G401 (cell line): ENCODE data around the gene PPIF. TPM values are rescaled to one million over a fixed set of nuclear protein-coding genes. Genes with fewer than 3 reads are reported as not detected.
A peak's percentile ranks its signal among the peaks of the same experiment; 100 is the strongest.

Experiments
- DNase-seq: peaks from one replicate; pipeline ENCODE4 v3.0.0-alpha.2; 2015; ENCODE audit warnings: low spot score
- in situ Hi-C: cut with HindIII; loops from 2 replicates; pipeline ENCODE4 v1.10.0; 2016; ENCODE audit warnings: low sequenced_read_pairs, mixed read lengths
- total RNA-seq: library from RNA; depleted of rRNA; stranded (reverse); fragments of >200 nt; shearing (Covaris generic); gene quantifications from 2 replicates; pipeline ENCODE4 v1.2.3, GENCODE V29; 2014

PPIF gene
- total RNA-seq, 1 experiment from 2014 or later = 58.4 TPM

GRCh38 chr10:79392020-79392398 is 44.7 kb downstream of the PPIF start:
- in situ Hi-C loops = no loop called here
- DNase-seq = no peak

GRCh38 chr10:79392506-79393176 is 45.4 kb downstream of the PPIF start:
- in situ Hi-C loops = no loop called here
- no peak for DNase-seq

- in situ Hi-C loops = no loop called here
- no peak for DNase-seq
Measured at GRCh38 chr10:79393221-79393923, 46.1 kb downstream of the PPIF start.

DNA sequence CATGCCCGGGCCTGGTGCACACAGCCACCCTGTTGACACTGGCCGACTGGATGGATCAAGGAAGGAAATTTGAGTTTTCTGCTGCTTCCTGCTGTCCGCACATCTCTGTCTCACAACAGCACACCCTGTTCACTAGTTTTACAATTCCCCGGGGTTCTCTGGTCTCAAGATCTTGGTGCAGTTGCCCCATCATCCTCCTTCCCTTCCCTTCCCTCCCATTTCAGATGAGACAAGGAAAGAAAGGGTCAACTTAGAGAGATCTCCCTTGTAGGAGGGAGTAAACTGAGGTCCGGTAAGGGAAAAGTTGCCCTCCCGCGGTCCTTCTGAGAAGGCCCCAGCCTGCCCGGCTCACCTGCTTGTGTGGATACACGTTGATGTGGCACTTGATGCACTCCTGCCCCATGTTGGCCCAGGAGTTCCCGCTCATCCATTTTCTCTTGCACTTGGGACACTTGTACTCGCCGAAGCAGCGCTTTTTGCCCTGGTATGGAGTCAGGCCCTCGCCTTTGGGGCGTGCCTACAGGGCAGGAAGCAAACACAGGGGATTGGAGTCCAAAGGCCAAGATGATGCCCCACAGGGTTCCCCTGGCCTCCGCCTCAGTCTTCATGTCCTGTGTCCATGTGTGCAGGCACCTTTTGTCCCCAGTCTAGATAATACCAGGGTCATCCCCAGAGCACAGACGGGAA is 46.8 kb downstream of the PPIF start:
- in situ Hi-C loops = no loop called here
- DNase-seq = no peak

- no peak for DNase-seq
- in situ Hi-C loops = no loop called here
Measured at GRCh38 chr10:79394664-79395063, 47.4 kb downstream of the PPIF start.

- DNase-seq = no peak
- in situ Hi-C loops = no loop called here
Measured at GRCh38 chr10:79396520-79396919, 49.3 kb downstream of the PPIF start.

DNA sequence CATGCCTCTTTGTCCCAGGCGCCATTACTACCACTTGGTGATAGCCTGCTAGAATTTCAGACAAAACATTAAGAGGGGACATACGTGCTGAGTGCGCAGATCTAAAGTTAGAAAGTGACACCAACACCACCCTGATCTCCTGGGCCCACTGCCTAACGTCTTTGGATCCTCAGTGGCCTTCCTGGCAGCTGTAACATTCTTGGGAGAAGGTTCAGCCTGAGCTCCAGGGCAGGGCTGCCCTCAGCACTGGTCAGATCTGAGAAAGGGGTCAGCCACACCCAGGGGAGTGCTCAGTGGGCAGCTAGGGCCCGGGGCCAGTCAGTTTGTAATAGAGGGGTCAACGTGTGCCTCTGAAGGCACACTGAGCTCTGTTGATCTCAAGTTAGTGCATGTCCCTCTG is 49.8 kb downstream of the PPIF start:
- in situ Hi-C loops = no loop called here
- DNase-seq = no peak

DNA sequence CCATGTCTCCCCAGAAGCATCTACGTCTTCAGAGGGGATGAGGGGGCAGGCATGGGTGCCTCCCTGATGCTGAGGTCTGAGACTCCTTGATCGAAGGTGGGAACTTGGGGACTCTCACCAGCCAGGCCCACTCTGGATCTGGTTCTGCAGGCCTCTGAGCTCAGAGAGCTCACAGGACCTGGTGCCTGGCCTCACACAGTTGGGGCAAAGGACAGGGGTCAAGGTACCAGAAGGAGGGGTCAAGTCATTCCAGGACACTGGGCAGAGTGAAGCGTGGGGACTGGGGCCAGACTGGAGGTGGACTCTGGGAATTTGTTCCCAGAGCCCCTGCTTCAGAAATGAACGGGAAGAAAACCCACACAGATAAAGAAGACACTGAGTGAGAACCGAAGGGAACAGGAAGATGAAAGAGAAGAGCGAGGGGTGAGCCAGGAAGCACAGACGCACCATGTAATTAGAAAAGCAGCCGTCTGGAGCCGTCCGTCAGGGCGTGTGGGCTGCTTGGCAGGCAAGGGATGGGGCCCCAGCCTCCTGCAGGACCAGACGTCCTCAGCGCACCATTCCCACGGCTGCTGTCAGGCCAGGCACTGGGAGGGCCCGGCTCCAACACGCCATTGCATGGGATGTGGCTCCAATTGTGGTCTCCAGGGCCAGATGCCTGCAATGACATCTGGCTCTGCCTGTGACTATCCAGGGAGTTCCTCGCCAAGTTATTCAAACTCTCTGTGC is 50.5 kb downstream of the PPIF start:
- no peak for DNase-seq
- in situ Hi-C loops = no loop called here

DNA sequence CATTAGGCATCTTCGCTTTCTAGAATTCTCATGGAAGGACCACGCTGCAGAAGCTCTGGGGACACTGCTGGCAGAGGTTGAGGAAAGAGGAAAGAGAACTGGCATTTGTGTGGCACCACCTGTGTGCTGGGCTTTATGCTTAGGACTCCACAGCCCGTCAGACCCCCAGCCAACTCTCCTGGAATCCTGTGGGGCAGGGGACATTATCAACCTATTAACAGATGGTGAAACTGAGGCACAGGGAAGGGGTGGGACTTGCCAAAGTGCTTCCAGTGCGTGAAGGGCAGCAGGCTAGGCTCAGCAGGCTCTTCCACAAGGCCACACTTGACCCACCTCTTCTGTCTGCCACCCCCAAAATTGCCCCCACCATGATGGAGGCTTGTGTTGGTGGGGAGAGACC is 51.4 kb downstream of the PPIF start:
- DNase-seq = no peak
- in situ Hi-C loops = no loop called here

DNA sequence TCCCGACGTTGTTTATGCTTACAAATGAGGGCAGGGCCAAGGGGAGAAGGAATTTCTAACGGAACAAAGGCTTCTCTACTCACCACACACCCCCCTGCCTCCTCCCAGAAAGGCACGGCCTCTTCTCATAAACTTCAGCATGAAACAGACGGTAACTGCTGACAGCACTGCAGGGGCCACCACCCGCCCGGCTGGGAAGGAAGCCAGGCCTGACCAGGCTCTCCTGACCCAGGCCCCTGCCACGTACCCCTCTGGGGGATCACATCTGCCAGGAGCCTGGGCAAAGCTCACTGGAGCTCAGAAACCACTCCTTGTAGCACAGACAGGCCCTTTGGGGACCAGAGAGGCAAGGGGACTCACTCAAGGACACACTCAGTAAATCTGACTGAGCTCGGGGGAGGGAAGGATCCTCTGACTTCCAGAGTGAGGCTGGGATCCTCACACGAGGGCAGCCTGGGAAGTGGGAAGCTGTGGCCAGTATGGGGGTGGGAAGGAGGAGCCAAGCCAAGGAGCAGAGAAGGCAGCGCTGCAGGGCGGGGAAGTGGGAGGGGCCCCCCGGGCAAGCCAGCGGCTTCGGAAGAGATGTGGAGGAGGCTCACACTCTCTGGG is 52.1 kb downstream of the PPIF start:
- peak; percentile 30 for DNase-seq
- in situ Hi-C loops = no loop called here

- DNase-seq = no peak
- in situ Hi-C loops = no loop called here
Measured at GRCh38 chr10:79400146-79401004, 53.1 kb downstream of the PPIF start.

GRCh38 chr10:79401015-79401921 is 54.0 kb downstream of the PPIF start:
- peak; percentile 71 for DNase-seq

GRCh38 chr10:79402625-79402946 is 55.3 kb downstream of the PPIF start:
- in situ Hi-C loops = no loop called here

More at GRCh38 chr10:79401015-79401921, 54.0 kb downstream of the PPIF start:
- in situ Hi-C loops = no loop called here

DNA sequence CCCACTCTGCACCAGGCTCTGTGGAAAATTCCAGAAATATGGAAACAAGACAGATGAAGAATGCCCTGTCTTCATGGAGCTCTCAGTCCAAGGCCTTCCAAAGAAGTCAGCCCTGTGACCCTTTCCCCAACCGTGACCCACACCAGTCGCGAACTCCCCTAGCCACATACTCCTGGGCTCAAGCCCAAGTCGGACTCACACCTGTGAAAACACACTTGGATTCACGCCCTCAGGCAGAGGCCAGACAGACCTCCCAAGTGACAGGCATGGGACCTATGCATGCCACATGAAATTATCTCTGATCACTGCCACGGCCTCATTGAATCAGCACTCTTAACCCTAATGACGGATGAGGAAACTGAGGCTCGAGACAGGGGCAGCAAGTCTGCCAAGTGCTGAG is 55.7 kb downstream of the PPIF start:
- no peak for DNase-seq
- in situ Hi-C loops = no loop called here

More at GRCh38 chr10:79402625-79402946, 55.3 kb downstream of the PPIF start:
- no peak for DNase-seq

DNA sequence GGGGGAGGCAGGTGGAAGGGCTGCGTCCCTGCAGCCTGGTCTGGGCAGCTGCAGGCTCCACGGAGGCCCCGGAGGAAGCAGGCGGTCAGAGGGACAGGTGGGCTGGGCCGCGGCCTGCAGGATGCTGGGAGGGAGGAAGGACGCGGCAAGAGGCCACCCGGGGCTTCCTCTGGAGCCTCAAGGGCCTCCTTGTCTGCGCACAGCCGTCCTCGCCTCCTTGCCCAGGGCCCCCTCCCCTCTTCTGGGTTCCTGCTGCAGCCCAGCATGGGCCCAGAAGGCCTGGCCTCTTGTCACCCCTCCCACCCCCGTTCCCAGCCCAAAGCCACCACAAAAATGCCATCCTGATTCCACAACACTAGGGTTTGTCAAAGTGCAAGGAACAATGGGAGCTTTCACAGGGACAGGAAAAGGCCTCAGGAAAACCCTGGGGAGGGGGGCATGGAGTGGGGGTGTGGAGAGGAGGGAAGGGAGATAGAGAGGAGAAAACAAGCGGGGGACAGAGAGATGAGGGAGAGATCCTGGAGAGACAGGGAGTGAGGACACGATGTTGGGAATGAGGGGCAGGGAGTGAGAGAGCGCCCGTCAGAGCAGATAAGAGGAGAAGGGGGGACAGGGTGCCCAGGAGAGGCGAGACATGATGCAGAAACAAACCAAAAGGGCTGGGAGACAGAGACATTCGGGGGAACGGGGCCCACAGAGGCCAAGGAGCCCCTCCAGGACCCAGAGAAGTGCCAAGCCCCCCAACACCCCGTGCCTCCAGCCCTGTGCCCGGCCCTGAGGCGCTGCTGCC is 56.4 kb downstream of the PPIF start:
- in situ Hi-C loops = no loop called here

GRCh38 chr10:79404231-79404609 is 57.0 kb downstream of the PPIF start:
- in situ Hi-C loops = no loop called here
- DNase-seq = no peak

More for the DNA sequence above, 56.4 kb downstream of the PPIF start:
- DNase-seq = no peak

GRCh38 chr10:79404690-79405131 is 57.4 kb downstream of the PPIF start:
- in situ Hi-C loops = no loop called here
- DNase-seq = no peak
